HEK293 (cell line): ENCODE results near the gene TTLL12.

Experiments
- CTCF ChIA-PET: fragments of 350-600 bp; formaldehyde crosslinking; extraction: SDS; loops from one replicate; lab custom pipeline; 2021; ENCODE audit warnings: antibody characterized with exemption; lab: Yijun Ruan, JAX
- POLR2A ChIA-PET: fragments of 300-600 bp; formaldehyde crosslinking; extraction: SDS; loops from one replicate; lab custom pipeline; 2020; ENCODE audit warnings: antibody characterized with exemption, inconsistent platforms; lab: Yijun Ruan, JAX
- H3K27ac ChIP-seq: fragments of 200-500 bp; sonication (Bioruptor generic); 2 replicates; pipeline ENCODE4 v1.5.1; 2014; ENCODE audit warnings: low read depth, low read length, control low read depth, inconsistent platforms; ENCODE audit errors: extremely low read depth
- H3K36me3 ChIP-seq, 2 experiments: fragments of 200-500 bp in 1 of 2; sonication (Bioruptor generic) in 1 of 2; 1 replicate in 1 of 2; 2 replicates in 1 of 2; pipeline ENCODE4 v1.5.1; 2014 to 2017; ENCODE audit warnings: inconsistent platforms in 2 of 2, low read length in 2 of 2; ENCODE audit not compliant: control insufficient read depth in 2 of 2, insufficient read depth in 1 of 2
- H3K4me1 ChIP-seq: fragments of 200-500 bp; sonication (Bioruptor generic); 2 replicates; pipeline ENCODE4 v1.5.1; 2014; ENCODE audit warnings: mild to moderate bottlenecking, low read length, inconsistent platforms; ENCODE audit not compliant: control insufficient read depth, insufficient read depth
- H3K4me3 ChIP-seq: 2 replicates; pipeline ENCODE4 v1.5.1; 2011; ENCODE audit warnings: low read depth, mild to moderate bottlenecking, control low read depth, low read length, moderate library complexity
- H3K9me3 ChIP-seq: fragments of 200-500 bp; sonication (Bioruptor generic); 2 replicates; pipeline ENCODE4 v1.5.1; 2014; ENCODE audit warnings: low read depth, low read length, inconsistent platforms; ENCODE audit not compliant: control insufficient read depth, insufficient read depth
- GLIS2 ChIP-seq: fragments of 450-650 bp; formaldehyde crosslinking; IDR thresholded peaks from 2 replicates; pipeline ENCODE4 v1.5.1; 2016; ENCODE audit warnings: missing biosample characterization, missing genetic modification characterization
- IKZF3 ChIP-seq: fragments of 450-650 bp; IDR thresholded peaks from 2 replicates; pipeline ENCODE4 v1.5.0; 2018; ENCODE audit warnings: missing biosample characterization, mild to moderate bottlenecking, missing genetic modification characterization, moderate library complexity
- OVOL3 ChIP-seq: fragments of 450-650 bp; formaldehyde crosslinking; IDR thresholded peaks from 2 replicates; pipeline ENCODE4 v1.5.1; 2016; ENCODE audit warnings: missing biosample characterization, missing genetic modification characterization
- SP2 ChIP-seq: fragments of 450-650 bp; formaldehyde crosslinking; IDR thresholded peaks from 2 replicates; pipeline ENCODE4 v1.5.1; 2016; ENCODE audit warnings: missing biosample characterization, missing genetic modification characterization
- ZBTB17 ChIP-seq: fragments of 450-650 bp; formaldehyde crosslinking; IDR thresholded peaks from 2 replicates; pipeline ENCODE4 v1.5.1; 2016; ENCODE audit warnings: missing biosample characterization, missing genetic modification characterization
- ZBTB8A ChIP-seq: fragments of 450-650 bp; formaldehyde crosslinking; IDR thresholded peaks from 2 replicates; pipeline ENCODE4 v1.5.1; 2016; ENCODE audit warnings: missing biosample characterization, missing genetic modification characterization
- ZNF140 ChIP-seq: fragments of 450-650 bp; formaldehyde crosslinking; IDR thresholded peaks from 2 replicates; pipeline ENCODE4 v1.5.1; 2016; ENCODE audit warnings: missing biosample characterization, missing genetic modification characterization
- ZNF16 ChIP-seq: fragments of 450-650 bp; formaldehyde crosslinking; IDR thresholded peaks from 2 replicates; pipeline ENCODE4 v1.5.1; 2016; ENCODE audit warnings: low read depth, missing biosample characterization, missing genetic modification characterization
- ZNF202 ChIP-seq: fragments of 450-650 bp; formaldehyde crosslinking; IDR thresholded peaks from 2 replicates; pipeline ENCODE4 v1.5.1; 2016; ENCODE audit warnings: missing biosample characterization, missing genetic modification characterization, borderline replicate concordance
- ZNF354C ChIP-seq: fragments of 450-650 bp; formaldehyde crosslinking; IDR thresholded peaks from 2 replicates; pipeline ENCODE4 v1.5.1; 2016; ENCODE audit warnings: missing biosample characterization, missing genetic modification characterization, low read depth, borderline replicate concordance
- ZNF624 ChIP-seq: fragments of 450-650 bp; formaldehyde crosslinking; IDR thresholded peaks from 2 replicates; pipeline ENCODE4 v1.5.1; 2017; ENCODE audit warnings: missing biosample characterization, missing genetic modification characterization
- TF ChIP-seq, protein P1 (sequence below): fragments of 450-650 bp; formaldehyde crosslinking; IDR thresholded peaks from 2 replicates; pipeline ENCODE4 v1.5.1; 2016; ENCODE audit warnings: missing biosample characterization, missing genetic modification characterization, low read depth
- TF ChIP-seq, protein P2 (sequence below): fragments of 450-650 bp; formaldehyde crosslinking; IDR thresholded peaks from 2 replicates; pipeline ENCODE4 v1.5.1; 2017; ENCODE audit warnings: missing biosample characterization, missing genetic modification characterization
- TF ChIP-seq, protein P3 (sequence below): fragments of 450-650 bp; formaldehyde crosslinking; IDR thresholded peaks from 2 replicates; pipeline ENCODE4; 2016; ENCODE audit warnings: missing biosample characterization, missing genetic modification characterization
- TF ChIP-seq, protein P4 (sequence below): fragments of 450-650 bp; formaldehyde crosslinking; IDR thresholded peaks from 2 replicates; pipeline ENCODE4 v1.5.1; 2016; ENCODE audit warnings: missing biosample characterization, missing genetic modification characterization
- TF ChIP-seq, protein P5 (sequence below): fragments of 450-650 bp; formaldehyde crosslinking; IDR thresholded peaks from 2 replicates; pipeline ENCODE4 v1.5.1; 2016; ENCODE audit warnings: missing biosample characterization, missing genetic modification characterization
- TF ChIP-seq, protein P6 (sequence below): fragments of 450-650 bp; formaldehyde crosslinking; IDR thresholded peaks from 2 replicates; pipeline ENCODE4 v1.5.1; 2016; ENCODE audit warnings: missing biosample characterization, missing genetic modification characterization
- TF ChIP-seq, protein P7 (sequence below): fragments of 450-650 bp; formaldehyde crosslinking; IDR thresholded peaks from 2 replicates; pipeline ENCODE4 v1.5.1; 2016; ENCODE audit warnings: missing biosample characterization, missing genetic modification characterization

TTLL12 gene

DNA sequence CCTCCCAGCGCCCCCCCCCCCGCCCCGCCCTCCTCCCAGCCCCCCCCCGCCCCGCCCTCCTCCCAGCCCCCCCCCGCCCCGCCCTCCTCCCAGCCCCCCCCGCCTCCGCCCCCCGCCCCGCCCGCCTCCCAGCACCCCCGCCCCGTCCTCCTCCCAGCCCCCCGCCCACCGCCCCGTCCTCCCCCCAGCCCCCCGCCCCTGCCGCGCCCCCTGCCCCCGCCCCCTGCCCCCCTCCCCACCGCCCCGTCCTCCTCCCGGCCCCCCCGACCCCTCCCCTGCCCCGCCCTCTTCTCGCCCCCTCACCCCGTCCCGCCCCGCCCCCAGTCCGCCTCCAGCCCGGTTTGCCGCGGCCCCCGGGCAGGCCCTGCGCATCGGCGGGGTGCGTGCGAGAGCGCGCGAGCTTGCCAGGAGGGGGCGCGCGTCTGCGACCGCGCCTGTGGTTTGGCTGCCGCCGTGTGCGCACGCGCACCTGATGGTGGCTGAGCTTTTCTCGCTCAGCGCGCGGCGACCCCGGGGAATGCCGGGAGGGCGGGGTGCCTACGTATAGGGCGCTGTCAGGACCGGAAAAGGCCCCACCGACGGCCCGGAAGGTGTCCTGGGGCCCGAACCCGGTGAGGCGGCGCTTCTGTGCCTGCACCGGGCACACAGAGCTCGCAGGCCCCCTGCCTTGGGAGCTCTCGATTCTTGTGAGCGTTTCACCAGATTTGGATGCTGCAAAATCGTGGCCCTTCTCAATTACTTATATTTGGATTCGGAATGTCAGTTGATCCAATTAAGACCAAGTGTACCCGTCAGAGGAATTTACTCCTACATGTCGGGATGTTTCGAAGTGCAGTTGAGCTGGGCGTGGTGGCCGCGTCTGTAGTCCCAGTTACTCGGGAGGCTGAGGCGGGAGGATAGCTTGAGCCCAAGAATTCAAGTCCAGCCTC, 501 bp upstream of the TTLL12 start (continued):
- TF ChIP-seq OVOL3 (tag by site-specific recombination) (peak; percentile 56; the same call in 1 of the 2 replicates), GLIS2 (peak; percentile 99), ZNF16 (tag by site-specific recombination) (no peak), ZNF624 (tag by site-specific recombination) (no peak)
- TF ChIP-seq, protein P1, sequence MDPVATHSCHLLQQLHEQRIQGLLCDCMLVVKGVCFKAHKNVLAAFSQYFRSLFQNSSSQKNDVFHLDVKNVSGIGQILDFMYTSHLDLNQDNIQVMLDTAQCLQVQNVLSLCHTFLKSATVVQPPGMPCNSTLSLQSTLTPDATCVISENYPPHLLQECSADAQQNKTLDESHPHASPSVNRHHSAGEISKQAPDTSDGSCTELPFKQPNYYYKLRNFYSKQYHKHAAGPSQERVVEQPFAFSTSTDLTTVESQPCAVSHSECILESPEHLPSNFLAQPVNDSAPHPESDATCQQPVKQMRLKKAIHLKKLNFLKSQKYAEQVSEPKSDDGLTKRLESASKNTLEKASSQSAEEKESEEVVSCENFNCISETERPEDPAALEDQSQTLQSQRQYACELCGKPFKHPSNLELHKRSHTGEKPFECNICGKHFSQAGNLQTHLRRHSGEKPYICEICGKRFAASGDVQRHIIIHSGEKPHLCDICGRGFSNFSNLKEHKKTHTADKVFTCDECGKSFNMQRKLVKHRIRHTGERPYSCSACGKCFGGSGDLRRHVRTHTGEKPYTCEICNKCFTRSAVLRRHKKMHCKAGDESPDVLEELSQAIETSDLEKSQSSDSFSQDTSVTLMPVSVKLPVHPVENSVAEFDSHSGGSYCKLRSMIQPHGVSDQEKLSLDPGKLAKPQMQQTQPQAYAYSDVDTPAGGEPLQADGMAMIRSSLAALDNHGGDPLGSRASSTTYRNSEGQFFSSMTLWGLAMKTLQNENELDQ (tag by site-specific recombination) = no peak

DNA sequence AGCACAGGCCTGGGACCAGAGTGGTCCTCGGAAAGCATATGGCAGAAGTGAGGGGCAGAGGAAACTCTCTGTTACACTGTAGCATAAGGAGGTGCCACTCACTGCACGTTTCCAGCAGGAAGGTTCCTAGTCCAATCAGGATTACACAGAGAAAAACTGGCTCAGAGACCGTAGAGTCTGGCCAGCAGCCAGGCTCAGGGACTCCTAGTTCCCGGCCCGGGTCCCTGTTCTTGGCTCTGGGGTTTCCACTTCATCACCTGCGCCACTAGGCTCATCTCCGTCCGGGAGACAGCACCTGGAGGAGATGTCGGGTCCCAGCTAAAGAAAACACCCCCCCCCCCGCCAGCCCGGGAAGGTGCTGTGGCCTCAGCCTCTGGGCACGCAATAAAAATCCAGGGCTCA, 1.1 kb downstream of the TTLL12 start:
- peak overlapping the region; percentile 95; the same call in 1 of the 2 replicates for H3K27ac ChIP-seq
- peak overlapping the region; percentile 63 for H3K4me3 ChIP-seq
- no peaks in the 10 kb centered on the region for H3K9me3 ChIP-seq
- peaks cover 0 to 43% of the 10 kb centered on the region in 2 experiments; a peak in 1 of 3 replicates for H3K36me3 ChIP-seq
- H3K4me1 ChIP-seq = no peaks in the 10 kb centered on the region
- ChIA-PET CTCF (interaction anchor here (0.9 to 7.1 kb wide), 2 partner anchors 35 to 44 kb away, joined by 3 to 59 read pairs; no protein-coding TSS in a partner anchor), POLR2A (interaction anchor here (0.6 to 2.5 kb wide), 6 partner anchors 14 to 1144 kb away, joined by 3 to 8 read pairs (median 4); no protein-coding TSS in a partner anchor)
- TF ChIP-seq, protein P2, sequence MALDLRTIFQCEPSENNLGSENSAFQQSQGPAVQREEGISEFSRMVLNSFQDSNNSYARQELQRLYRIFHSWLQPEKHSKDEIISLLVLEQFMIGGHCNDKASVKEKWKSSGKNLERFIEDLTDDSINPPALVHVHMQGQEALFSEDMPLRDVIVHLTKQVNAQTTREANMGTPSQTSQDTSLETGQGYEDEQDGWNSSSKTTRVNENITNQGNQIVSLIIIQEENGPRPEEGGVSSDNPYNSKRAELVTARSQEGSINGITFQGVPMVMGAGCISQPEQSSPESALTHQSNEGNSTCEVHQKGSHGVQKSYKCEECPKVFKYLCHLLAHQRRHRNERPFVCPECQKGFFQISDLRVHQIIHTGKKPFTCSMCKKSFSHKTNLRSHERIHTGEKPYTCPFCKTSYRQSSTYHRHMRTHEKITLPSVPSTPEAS (tag by site-specific recombination) = no peak
- TF ChIP-seq, protein P3, sequence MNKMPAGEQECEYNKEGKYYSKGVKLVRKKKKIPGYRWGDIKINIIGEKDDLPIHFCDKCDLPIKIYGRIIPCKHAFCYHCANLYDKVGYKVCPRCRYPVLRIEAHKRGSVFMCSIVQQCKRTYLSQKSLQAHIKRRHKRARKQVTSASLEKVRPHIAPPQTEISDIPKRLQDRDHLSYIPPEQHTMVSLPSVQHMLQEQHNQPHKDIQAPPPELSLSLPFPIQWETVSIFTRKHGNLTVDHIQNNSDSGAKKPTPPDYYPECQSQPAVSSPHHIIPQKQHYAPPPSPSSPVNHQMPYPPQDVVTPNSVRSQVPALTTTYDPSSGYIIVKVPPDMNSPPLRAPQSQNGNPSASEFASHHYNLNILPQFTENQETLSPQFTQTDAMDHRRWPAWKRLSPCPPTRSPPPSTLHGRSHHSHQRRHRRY (tag by site-specific recombination) = no peak
- peak; percentile 42 for TF ChIP-seq IKZF3 (tag by site-specific recombination)
- peak; percentile 39; the same call in 1 of the 2 replicates for TF ChIP-seq ZBTB17 (tag by site-specific recombination)
- TF ChIP-seq, protein P4, sequence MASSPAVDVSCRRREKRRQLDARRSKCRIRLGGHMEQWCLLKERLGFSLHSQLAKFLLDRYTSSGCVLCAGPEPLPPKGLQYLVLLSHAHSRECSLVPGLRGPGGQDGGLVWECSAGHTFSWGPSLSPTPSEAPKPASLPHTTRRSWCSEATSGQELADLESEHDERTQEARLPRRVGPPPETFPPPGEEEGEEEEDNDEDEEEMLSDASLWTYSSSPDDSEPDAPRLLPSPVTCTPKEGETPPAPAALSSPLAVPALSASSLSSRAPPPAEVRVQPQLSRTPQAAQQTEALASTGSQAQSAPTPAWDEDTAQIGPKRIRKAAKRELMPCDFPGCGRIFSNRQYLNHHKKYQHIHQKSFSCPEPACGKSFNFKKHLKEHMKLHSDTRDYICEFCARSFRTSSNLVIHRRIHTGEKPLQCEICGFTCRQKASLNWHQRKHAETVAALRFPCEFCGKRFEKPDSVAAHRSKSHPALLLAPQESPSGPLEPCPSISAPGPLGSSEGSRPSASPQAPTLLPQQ (tag by site-specific recombination) = 0 out of 2 replicates have a peak, but pooled peaks have one; percentile 13
- TF ChIP-seq, protein P5, sequence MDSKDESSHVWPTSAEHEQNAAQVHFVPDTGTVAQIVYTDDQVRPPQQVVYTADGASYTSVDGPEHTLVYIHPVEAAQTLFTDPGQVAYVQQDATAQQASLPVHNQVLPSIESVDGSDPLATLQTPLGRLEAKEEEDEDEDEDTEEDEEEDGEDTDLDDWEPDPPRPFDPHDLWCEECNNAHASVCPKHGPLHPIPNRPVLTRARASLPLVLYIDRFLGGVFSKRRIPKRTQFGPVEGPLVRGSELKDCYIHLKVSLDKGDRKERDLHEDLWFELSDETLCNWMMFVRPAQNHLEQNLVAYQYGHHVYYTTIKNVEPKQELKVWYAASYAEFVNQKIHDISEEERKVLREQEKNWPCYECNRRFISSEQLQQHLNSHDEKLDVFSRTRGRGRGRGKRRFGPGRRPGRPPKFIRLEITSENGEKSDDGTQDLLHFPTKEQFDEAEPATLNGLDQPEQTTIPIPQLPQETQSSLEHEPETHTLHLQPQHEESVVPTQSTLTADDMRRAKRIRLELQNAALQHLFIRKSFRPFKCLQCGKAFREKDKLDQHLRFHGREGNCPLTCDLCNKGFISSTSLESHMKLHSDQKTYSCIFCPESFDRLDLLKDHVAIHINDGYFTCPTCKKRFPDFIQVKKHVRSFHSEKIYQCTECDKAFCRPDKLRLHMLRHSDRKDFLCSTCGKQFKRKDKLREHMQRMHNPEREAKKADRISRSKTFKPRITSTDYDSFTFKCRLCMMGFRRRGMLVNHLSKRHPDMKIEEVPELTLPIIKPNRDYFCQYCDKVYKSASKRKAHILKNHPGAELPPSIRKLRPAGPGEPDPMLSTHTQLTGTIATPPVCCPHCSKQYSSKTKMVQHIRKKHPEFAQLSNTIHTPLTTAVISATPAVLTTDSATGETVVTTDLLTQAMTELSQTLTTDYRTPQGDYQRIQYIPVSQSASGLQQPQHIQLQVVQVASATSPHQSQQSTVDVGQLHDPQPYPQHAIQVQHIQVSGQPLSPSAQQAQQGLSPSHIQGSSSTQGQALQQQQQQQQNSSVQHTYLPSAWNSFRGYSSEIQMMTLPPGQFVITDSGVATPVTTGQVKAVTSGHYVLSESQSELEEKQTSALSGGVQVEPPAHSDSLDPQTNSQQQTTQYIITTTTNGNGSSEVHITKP = peak; percentile 74
- TF ChIP-seq ZBTB8A = no peak
- no peak for TF ChIP-seq ZNF202 (tag by site-specific recombination)
- TF ChIP-seq, protein P6, sequence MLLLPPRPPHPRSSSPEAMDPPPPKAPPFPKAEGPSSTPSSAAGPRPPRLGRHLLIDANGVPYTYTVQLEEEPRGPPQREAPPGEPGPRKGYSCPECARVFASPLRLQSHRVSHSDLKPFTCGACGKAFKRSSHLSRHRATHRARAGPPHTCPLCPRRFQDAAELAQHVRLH = no peak
- TF ChIP-seq, protein P7, sequence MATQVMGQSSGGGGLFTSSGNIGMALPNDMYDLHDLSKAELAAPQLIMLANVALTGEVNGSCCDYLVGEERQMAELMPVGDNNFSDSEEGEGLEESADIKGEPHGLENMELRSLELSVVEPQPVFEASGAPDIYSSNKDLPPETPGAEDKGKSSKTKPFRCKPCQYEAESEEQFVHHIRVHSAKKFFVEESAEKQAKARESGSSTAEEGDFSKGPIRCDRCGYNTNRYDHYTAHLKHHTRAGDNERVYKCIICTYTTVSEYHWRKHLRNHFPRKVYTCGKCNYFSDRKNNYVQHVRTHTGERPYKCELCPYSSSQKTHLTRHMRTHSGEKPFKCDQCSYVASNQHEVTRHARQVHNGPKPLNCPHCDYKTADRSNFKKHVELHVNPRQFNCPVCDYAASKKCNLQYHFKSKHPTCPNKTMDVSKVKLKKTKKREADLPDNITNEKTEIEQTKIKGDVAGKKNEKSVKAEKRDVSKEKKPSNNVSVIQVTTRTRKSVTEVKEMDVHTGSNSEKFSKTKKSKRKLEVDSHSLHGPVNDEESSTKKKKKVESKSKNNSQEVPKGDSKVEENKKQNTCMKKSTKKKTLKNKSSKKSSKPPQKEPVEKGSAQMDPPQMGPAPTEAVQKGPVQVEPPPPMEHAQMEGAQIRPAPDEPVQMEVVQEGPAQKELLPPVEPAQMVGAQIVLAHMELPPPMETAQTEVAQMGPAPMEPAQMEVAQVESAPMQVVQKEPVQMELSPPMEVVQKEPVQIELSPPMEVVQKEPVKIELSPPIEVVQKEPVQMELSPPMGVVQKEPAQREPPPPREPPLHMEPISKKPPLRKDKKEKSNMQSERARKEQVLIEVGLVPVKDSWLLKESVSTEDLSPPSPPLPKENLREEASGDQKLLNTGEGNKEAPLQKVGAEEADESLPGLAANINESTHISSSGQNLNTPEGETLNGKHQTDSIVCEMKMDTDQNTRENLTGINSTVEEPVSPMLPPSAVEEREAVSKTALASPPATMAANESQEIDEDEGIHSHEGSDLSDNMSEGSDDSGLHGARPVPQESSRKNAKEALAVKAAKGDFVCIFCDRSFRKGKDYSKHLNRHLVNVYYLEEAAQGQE (tag by site-specific recombination) = no peak
- TF ChIP-seq ZNF354C (tag by site-specific recombination) = no peak
- TF ChIP-seq ZNF140 (tag by site-specific recombination) = no peak
- peak; percentile 50 for TF ChIP-seq SP2 (tag by site-specific recombination)
